ENCODE measurements around the gene GRID2IP.
"Not testable (repeated sequence)": the region's sequence is repeated elsewhere in the genome, so short reads cannot be mapped to it uniquely, and the experiment has no call there.

GRID2IP gene

DNA sequence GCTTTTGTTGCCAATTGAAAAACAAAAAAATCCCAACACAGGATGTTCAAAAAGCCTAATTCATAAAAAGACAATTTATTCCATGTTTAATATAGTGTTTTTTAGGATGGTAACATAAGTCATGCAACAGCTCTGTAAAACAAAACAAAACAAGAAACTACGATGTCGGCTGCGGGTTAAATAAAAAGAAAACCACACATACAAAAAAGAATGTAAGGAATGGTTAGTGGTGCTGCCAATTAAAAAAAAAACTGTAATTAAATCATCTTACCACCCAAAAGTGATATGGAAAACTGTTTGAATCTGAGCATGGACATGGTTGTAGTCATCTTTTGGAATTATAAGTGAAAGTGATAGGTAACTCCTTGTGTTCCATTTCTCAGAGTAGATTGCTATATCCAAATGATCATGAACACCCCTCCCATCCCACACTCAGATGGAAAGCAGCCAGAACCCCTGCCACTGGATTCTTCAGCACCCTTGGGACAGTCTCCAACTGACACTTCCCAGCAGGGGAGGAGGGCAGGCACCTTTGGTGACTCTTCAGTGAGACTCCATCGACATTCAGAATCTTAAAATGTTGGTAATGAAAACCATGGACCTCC is 89.2 kb downstream of the GRID2IP start (continued):
- TF ChIP-seq ZNF391 (tag by site-specific recombination; IDR thresholded peaks at IDR 0.05; ENCODE audit: borderline replicate concordance, low read depth) (no peak), ZNF221 (tag by site-specific recombination; IDR thresholded peaks at IDR 0.05; ENCODE audit: borderline replicate concordance) (no peak), ZNF174 (tag by site-specific recombination; IDR thresholded peaks at IDR 0.05) (no peak)

- Histone ChIP-seq H3K4me1 (ENCODE audit: control insufficient read depth, insufficient read depth, low read length) (no peaks in the 10 kb centered on the region), H3K27ac (ENCODE audit: extremely low read depth, low read depth, low read length) (no peak overlapping the region), H3K36me3 (ENCODE audit: control insufficient read depth in 2 of 2, insufficient read depth in 1 of 2, low read length in 2 of 2) (peaks cover 22 to 42% of the 10 kb centered on the region in 2 experiments), H3K4me3 (ENCODE audit: low read depth, low read length) (no peak overlapping the region), H3K9me3 (ENCODE audit: control insufficient read depth, insufficient read depth, low read depth, low read length) (no peaks in the 10 kb centered on the region)
- CTCF ChIA-PET = interaction anchor here (0.7 to 0.8 kb wide), 2 partner anchors 10 to 1124 kb away, joined by 4 to 5 read pairs; no protein-coding TSS in a partner anchor
- no peak for TF ChIP-seq HOXD13 (CRISPR knock-in tag; IDR thresholded peaks at IDR 0.05; ENCODE audit: borderline replicate concordance)
- TF ChIP-seq GLI2 (tag by site-specific recombination; IDR thresholded peaks at IDR 0.05; ENCODE audit: borderline replicate concordance, low read depth) = no peak
- TF ChIP-seq ZNF140 (tag by site-specific recombination; IDR thresholded peaks at IDR 0.05) = no peak
- no peak for TF ChIP-seq ZNF114 (tag by site-specific recombination; IDR thresholded peaks at IDR 0.05)
- TF ChIP-seq ZNF239 (tag by site-specific recombination; IDR thresholded peaks at IDR 0.05) = no peak
- TF ChIP-seq ZNF510 (tag by site-specific recombination; IDR thresholded peaks at IDR 0.05; ENCODE audit: insufficient replicate concordance) = no peak
- POLR2A ChIA-PET = no interaction called here
These were observed 90.2 kb downstream of the GRID2IP start for GRCh38 chr7:6460990-6461584.

DNA sequence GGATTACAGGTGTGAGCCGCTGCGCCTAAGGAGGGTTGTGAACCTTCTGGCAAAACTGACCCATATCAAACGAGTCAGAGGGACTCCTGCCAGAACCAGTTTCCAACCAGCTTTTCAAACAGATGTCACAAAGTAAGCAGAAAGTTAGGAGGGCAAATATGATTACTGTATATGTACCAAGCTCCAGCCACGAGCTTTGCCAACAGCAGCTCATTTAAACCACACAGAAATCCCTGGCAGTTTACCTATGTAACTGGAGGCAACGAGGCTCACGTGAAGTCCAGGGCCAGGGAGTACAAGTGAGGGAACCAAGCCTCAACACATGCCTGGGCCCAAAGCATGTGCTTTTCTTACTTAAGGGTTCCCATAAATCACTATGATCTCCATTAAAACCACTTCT is 91.0 kb downstream of the GRID2IP start:
- POLR2A ChIA-PET = interaction anchor here (0.6 kb wide), 1 partner anchor 48 kb away, joined by 3 read pairs; no protein-coding TSS in a partner anchor
- H3K27ac ChIP-seq (ENCODE audit: extremely low read depth, low read depth, low read length) = no peak overlapping the region
- CTCF ChIA-PET = no interaction called here
- TF ChIP-seq TCF7L2 (IDR thresholded peaks at IDR 0.05; ENCODE audit: borderline replicate concordance, low read depth, low read length) = no peak
- TF ChIP-seq, protein P1, sequence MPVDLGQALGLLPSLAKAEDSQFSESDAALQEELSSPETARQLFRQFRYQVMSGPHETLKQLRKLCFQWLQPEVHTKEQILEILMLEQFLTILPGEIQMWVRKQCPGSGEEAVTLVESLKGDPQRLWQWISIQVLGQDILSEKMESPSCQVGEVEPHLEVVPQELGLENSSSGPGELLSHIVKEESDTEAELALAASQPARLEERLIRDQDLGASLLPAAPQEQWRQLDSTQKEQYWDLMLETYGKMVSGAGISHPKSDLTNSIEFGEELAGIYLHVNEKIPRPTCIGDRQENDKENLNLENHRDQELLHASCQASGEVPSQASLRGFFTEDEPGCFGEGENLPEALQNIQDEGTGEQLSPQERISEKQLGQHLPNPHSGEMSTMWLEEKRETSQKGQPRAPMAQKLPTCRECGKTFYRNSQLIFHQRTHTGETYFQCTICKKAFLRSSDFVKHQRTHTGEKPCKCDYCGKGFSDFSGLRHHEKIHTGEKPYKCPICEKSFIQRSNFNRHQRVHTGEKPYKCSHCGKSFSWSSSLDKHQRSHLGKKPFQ (tag by site-specific recombination; IDR thresholded peaks at IDR 0.05) = no peak
- no peak for TF ChIP-seq WT1 (tag by site-specific recombination; IDR thresholded peaks at IDR 0.05)
- no peak for TF ChIP-seq ZNF146 (tag by site-specific recombination; IDR thresholded peaks at IDR 0.05)
- TF ChIP-seq ZNF621 (tag by site-specific recombination; IDR thresholded peaks at IDR 0.05) = no peak
- no peak for TF ChIP-seq ZNF175 (tag by site-specific recombination; IDR thresholded peaks at IDR 0.05)
- TF ChIP-seq KLF16 (tag by site-specific recombination; IDR thresholded peaks at IDR 0.05) = no peak
- TF ChIP-seq ZNF701 (tag by site-specific recombination; IDR thresholded peaks at IDR 0.05) = no peak
- no peak for TF ChIP-seq ZNF24 (tag by site-specific recombination; IDR thresholded peaks at IDR 0.05)
- no peak for TF ChIP-seq ZNF560 (tag by site-specific recombination; IDR thresholded peaks at IDR 0.05; ENCODE audit: borderline replicate concordance)
- no peak for TF ChIP-seq KLF17 (tag by site-specific recombination; IDR thresholded peaks at IDR 0.05)
- TF ChIP-seq ZNF473 (tag by site-specific recombination; IDR thresholded peaks at IDR 0.05) = no peak
- TF ChIP-seq BCL6B (tag by site-specific recombination; IDR thresholded peaks at IDR 0.05) = no peak
- TF ChIP-seq REPIN1 (tag by site-specific recombination; IDR thresholded peaks at IDR 0.05; ENCODE audit: low read depth) = no peak
- no peak for TF ChIP-seq ZNF580 (tag by site-specific recombination; IDR thresholded peaks at IDR 0.05)
- no peak for TF ChIP-seq ZNF792 (tag by site-specific recombination; IDR thresholded peaks at IDR 0.05)
- TF ChIP-seq GLI2 (tag by site-specific recombination; IDR thresholded peaks at IDR 0.05; ENCODE audit: borderline replicate concordance, low read depth) = no peak
- H3K4me1 ChIP-seq (ENCODE audit: control insufficient read depth, insufficient read depth, low read length) = no peaks in the 10 kb centered on the region
- no peak overlapping the region for H3K4me3 ChIP-seq (ENCODE audit: low read depth, low read length)
- H3K9me3 ChIP-seq (ENCODE audit: control insufficient read depth, insufficient read depth, low read depth, low read length) = no peaks in the 10 kb centered on the region
- H3K36me3 ChIP-seq (ENCODE audit: control insufficient read depth in 2 of 2, insufficient read depth in 1 of 2, low read length in 2 of 2) = peaks cover 16 to 34% of the 10 kb centered on the region in 2 experiments

GRCh38 chr7:6458676-6459075 is 92.6 kb downstream of the GRID2IP start:
- H3K9me3 ChIP-seq (ENCODE audit: control insufficient read depth, insufficient read depth, low read depth, low read length); POLR2A ChIA-PET; H3K4me1 ChIP-seq (ENCODE audit: control insufficient read depth, insufficient read depth, low read length); H3K4me3 ChIP-seq (ENCODE audit: low read depth, low read length); CTCF ChIA-PET; H3K27ac ChIP-seq (ENCODE audit: extremely low read depth, low read depth, low read length): not testable (repeated sequence)
- peaks cover 11 to 31% of the 10 kb centered on the region in 2 experiments for H3K36me3 ChIP-seq (ENCODE audit: control insufficient read depth in 2 of 2, insufficient read depth in 1 of 2, low read length in 2 of 2)

All from HEK293 (cell line).